Measurements from ENCODE around the gene MAS1. TPM values are rescaled to one million over a fixed set of nuclear protein-coding genes. Genes with fewer than 3 reads are reported as not detected.

MAS1 gene
- total and polyA plus RNA-seq, 2 experiments from 2014 or later, result 0.03 TPM; not detected in 1

GRCh38 chr6:159904497-159904911, 13.7 kb downstream of the MAS1 start:
- Mint-ChIP-seq H3K27ac (no peak overlapping the region), H3K36me3 (ENCODE audit: low read depth) (no peaks in the 10 kb centered on the region), H3K4me3 (no peak overlapping the region), H3K9me3 (no peaks in the 10 kb centered on the region), H3K4me1 (0 out of 3 replicates have a peak, but pooled peaks cover 2% of the 10 kb centered on the region), H3K27me3 (ENCODE audit: insufficient read depth, low read depth, poor library complexity) (peaks cover under 1% of the 10 kb centered on the region)
- Histone ChIP-seq H4K20me1 (replicated peaks; ENCODE audit: insufficient read depth) (no peaks in the 10 kb centered on the region), H3K9me2 (ENCODE audit: insufficient read depth) (no peaks in the 10 kb centered on the region), H2AFZ (no peak overlapping the region), H3K4me1 (ENCODE audit: insufficient read depth) (no peaks in the 10 kb centered on the region), H3K36me3 (ENCODE audit: insufficient read depth) (no peaks in the 10 kb centered on the region), H3K4me3 (no peak overlapping the region), H3K27ac (ENCODE audit: low read depth) (no peak overlapping the region), H3K79me2 (replicated peaks; ENCODE audit: insufficient read depth) (no peaks in the 10 kb centered on the region), H3K27me3 (ENCODE audit: insufficient read depth) (no peaks in the 10 kb centered on the region), H3F3A (replicated peaks; ENCODE audit: low read depth) (no peaks in the 10 kb centered on the region), H3K4me2 (no peak overlapping the region)
- no peak for ATAC-seq
- no peak for DNase-seq (ENCODE audit: low spot score)
- no peak for TF ChIP-seq JUNB (IDR thresholded peaks at IDR 0.05; ENCODE audit: unreplicated experiment)
- no peak for TF ChIP-seq ZNF462 (CRISPR knock-in tag; IDR thresholded peaks at IDR 0.05)
- no peak for TF ChIP-seq ZNF114 (CRISPR knock-in tag; IDR thresholded peaks at IDR 0.05)
- no peak for TF ChIP-seq CTCF (conservative IDR thresholded peaks at IDR 0.05; ENCODE audit: low read depth in 2 of 2)
- no peak for TF ChIP-seq ETS1 (IDR thresholded peaks at IDR 0.05)
- TF ChIP-seq EZH2phosphoT487 (IDR thresholded peaks at IDR 0.05; ENCODE audit: unreplicated experiment), result no peak
- TF ChIP-seq EZH2 (IDR thresholded peaks at IDR 0.05; ENCODE audit: low read depth, unreplicated experiment), result no peak
- TF ChIP-seq NANOG (IDR thresholded peaks at IDR 0.05; ENCODE audit: borderline replicate concordance), result no peak
- no peak for TF ChIP-seq STAT1 (IDR thresholded peaks at IDR 0.05; ENCODE audit: unreplicated experiment)
- no peak for TF ChIP-seq CREB1 (CRISPR knock-in tag; IDR thresholded peaks at IDR 0.05; ENCODE audit: low read depth)
- no peak for TF ChIP-seq REST (IDR thresholded peaks at IDR 0.05; ENCODE audit: unreplicated experiment)
- no peak for TF ChIP-seq POLR2AphosphoS5 (IDR thresholded peaks at IDR 0.05; ENCODE audit: low read depth)
- TF ChIP-seq ZNF331 (CRISPR knock-in tag; IDR thresholded peaks at IDR 0.05; ENCODE audit: low read depth), result no peak
